ENCODE results near the gene SLC9A1. TPM values are rescaled to one million over a fixed set of nuclear protein-coding genes. Genes with fewer than 3 reads are reported as not detected.

SLC9A1 gene
- total RNA-seq, 1 experiment from 2014 or later = 21.7 TPM

DNA sequence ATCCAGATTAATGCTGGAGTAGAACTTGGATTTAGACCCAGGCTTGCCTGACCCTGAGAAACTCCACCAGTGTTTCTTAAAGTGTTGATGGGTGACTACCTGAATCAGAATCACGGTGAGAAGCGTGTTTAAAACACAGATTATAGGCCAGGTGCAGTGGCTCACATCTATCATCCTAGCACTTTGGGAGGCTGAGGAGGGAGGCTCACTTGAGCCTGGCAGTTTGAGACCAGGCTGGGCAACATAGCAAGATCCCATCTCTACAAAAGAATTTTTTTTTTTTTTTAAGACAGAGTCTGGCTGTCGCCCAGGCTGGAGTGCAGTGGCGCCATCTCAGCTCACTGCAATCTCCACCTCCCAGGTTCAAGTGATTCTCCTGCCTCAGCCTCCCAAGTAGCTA is 86.0 kb downstream of the SLC9A1 start:
- POLR2A ChIA-PET = no interaction called here
- Histone ChIP-seq H3K9ac (ENCODE audit: low read length) (no peak overlapping the region), H3K4me2 (ENCODE audit: low read length) (no peak overlapping the region), H4K20me1 (ENCODE audit: insufficient read depth) (no peaks in the 10 kb centered on the region), H3K9me3 (ENCODE audit: control insufficient read depth in 1 of 2, insufficient read depth in 1 of 2, low read depth in 1 of 2, low read length in 2 of 2) (no peaks in the 10 kb centered on the region), H3K36me3 (ENCODE audit: control insufficient read depth in 1 of 2, insufficient read depth in 2 of 2, low read length in 2 of 2) (no peaks in the 10 kb centered on the region), H3K4me3 (replicated peaks in 1 of 2; ENCODE audit: low read depth in 1 of 2, low read length in 2 of 2) (no peak overlapping the region), H3K27me3 (ENCODE audit: insufficient read depth, low read length) (no peaks in the 10 kb centered on the region), H3K4me1 (ENCODE audit: control insufficient read depth in 1 of 2, insufficient read depth in 2 of 2, low read length in 2 of 2) (peaks cover under 1 to 4% of the 10 kb centered on the region in 2 experiments), H3K27ac (ENCODE audit: low read depth, low read length) (no peak overlapping the region), H2AFZ (ENCODE audit: low read depth, low read length, poor library complexity, severe bottlenecking) (no peak overlapping the region), H3K79me2 (ENCODE audit: insufficient read depth, low read length) (no peaks in the 10 kb centered on the region), H3K9me2 (ENCODE audit: insufficient read depth) (no peaks in the 10 kb centered on the region)
- RAD21 ChIA-PET (ENCODE audit: low non-redundant PET in 1 of 2, low total read pairs in 2 of 2, uncharacterized antibody in 2 of 2, unreplicated experiment in 2 of 2) = no interaction called here
- ATAC-seq = no peak
- no peak for TF ChIP-seq SP1 (IDR thresholded peaks at IDR 0.05; ENCODE audit: low read depth)
- DNase-seq (ENCODE audit: low read depth, low spot score) = no peak
- intact Hi-C loops (cut with micrococcal nuclease) = no loop called here
- CTCF ChIA-PET = interaction anchor here (1.7 to 1.9 kb wide), 2 partner anchors 23 kb away, joined by 7 to 13 read pairs; no protein-coding TSS in a partner anchor
- BruUV-seq (replicated peaks) = no TSS peak

GRCh38 chr1:27065999-27066630 is 88.8 kb downstream of the SLC9A1 start:
- Histone ChIP-seq H3K9me3 (ENCODE audit: control insufficient read depth in 1 of 2, insufficient read depth in 1 of 2, low read depth in 1 of 2, low read length in 2 of 2) (no peaks in the 10 kb centered on the region), H3K9me2 (ENCODE audit: insufficient read depth) (no peaks in the 10 kb centered on the region), H3K36me3 (ENCODE audit: control insufficient read depth in 1 of 2, insufficient read depth in 2 of 2, low read length in 2 of 2) (no peaks in the 10 kb centered on the region), H3K4me3 (replicated peaks in 1 of 2; ENCODE audit: low read depth in 1 of 2, low read length in 2 of 2) (no peak overlapping the region), H3K4me2 (ENCODE audit: low read length) (no peak overlapping the region), H2AFZ (ENCODE audit: low read depth, low read length, poor library complexity, severe bottlenecking) (no peak overlapping the region), H3K9ac (ENCODE audit: low read length) (no peak overlapping the region), H3K79me2 (ENCODE audit: insufficient read depth, low read length) (no peaks in the 10 kb centered on the region), H4K20me1 (ENCODE audit: insufficient read depth) (no peaks in the 10 kb centered on the region), H3K27ac (ENCODE audit: low read depth, low read length) (no peak overlapping the region), H3K27me3 (ENCODE audit: insufficient read depth, low read length) (no peaks in the 10 kb centered on the region), H3K4me1 (ENCODE audit: control insufficient read depth in 1 of 2, insufficient read depth in 2 of 2, low read length in 2 of 2) (no peaks in the 10 kb centered on the region)
- ATAC-seq (no peak), DNase-seq (ENCODE audit: low read depth, low spot score) (no peak)
- ChIA-PET RAD21 (ENCODE audit: low non-redundant PET in 1 of 2, low total read pairs in 2 of 2, uncharacterized antibody in 2 of 2, unreplicated experiment in 2 of 2) (no interaction called here), POLR2A (no interaction called here), CTCF (no interaction called here)
- TF ChIP-seq ZNF274 (IDR thresholded peaks at IDR 0.05; ENCODE audit: low read depth, low read length) = no peak
- TF ChIP-seq TCF7L2 (IDR thresholded peaks at IDR 0.05; ENCODE audit: borderline replicate concordance, extremely low read depth, insufficient read depth, insufficient read length) = no peak
- intact Hi-C loops (cut with micrococcal nuclease) = no loop called here
- BruUV-seq (replicated peaks) = no TSS peak
